Thoracic aorta (tissue), 2 donors: ENCODE results near the gene BOK. TPM values are rescaled to one million over a fixed set of nuclear protein-coding genes. Genes with fewer than 3 reads are reported as not detected.

Source experiments
- ATAC-seq: fragments of 150-250 bp; one replicate; pipeline ENCODE4 v1.8.0; 2017; ENCODE audit warnings: low read depth; ENCODE audit not compliant: insufficient number of reproducible peaks, low FRiP score
- DNase-seq: peaks from one replicate; pipeline ENCODE4 v3.0.0-alpha.2; 2020; ENCODE audit warnings: low spot score
- H3K27ac ChIP-seq, 2 donors: fragments of 200-600 bp; sonication (generic); 1 replicate in 1 of 2; 2 replicates in 1 of 2; pipeline ENCODE4 v1.5.1; 2016; ENCODE audit warnings: mild to moderate bottlenecking in 2 of 2, moderate library complexity in 2 of 2
- H3K27me3 ChIP-seq: fragments of 200-600 bp; sonication (generic); replicated peaks from 2 replicates; pipeline ENCODE4 v1.6.0; 2016; ENCODE audit warnings: mild to moderate bottlenecking; ENCODE audit not compliant: insufficient read depth
- H3K36me3 ChIP-seq: fragments of 200-600 bp; sonication (generic); one replicate; pipeline ENCODE4 v1.5.1; 2016
- H3K4me1 ChIP-seq, 2 donors: fragments of 200-600 bp; sonication (generic); 1 replicate in 1 of 2; 2 replicates in 1 of 2; pipeline versions ENCODE4 v1.5.1 to v1.6.0; 2016; ENCODE audit warnings: low read depth in 2 of 2, mild to moderate bottlenecking in 1 of 2; ENCODE audit not compliant: control insufficient read depth in 1 of 2
- H3K4me3 ChIP-seq: fragments of 200-600 bp; sonication (generic); 2 replicates; pipeline ENCODE4 v1.5.1; 2016; ENCODE audit warnings: mild to moderate bottlenecking
- H3K9me3 ChIP-seq: fragments of 200-600 bp; sonication (generic); 2 replicates; pipeline ENCODE4 v1.5.1; 2016
- total RNA-seq, 2 donors: library from RNA; depleted of rRNA; stranded (reverse); fragments of >200 nt; gene quantifications; one replicate each; pipeline versions ENCODE4 v1.1.0 to v1.2.3, GENCODE V29; 2016
- TF ChIP-seq, protein P1 (sequence below): fragments of 200-600 bp; sonication (generic); IDR thresholded peaks from one replicate; pipeline ENCODE4 v1.5.1; 2019; ENCODE audit warnings: antibody characterized with exemption

The BOK gene
- total RNA-seq, 2 donors from 2014 or later: 10.7 to 27.5 TPM

DNA sequence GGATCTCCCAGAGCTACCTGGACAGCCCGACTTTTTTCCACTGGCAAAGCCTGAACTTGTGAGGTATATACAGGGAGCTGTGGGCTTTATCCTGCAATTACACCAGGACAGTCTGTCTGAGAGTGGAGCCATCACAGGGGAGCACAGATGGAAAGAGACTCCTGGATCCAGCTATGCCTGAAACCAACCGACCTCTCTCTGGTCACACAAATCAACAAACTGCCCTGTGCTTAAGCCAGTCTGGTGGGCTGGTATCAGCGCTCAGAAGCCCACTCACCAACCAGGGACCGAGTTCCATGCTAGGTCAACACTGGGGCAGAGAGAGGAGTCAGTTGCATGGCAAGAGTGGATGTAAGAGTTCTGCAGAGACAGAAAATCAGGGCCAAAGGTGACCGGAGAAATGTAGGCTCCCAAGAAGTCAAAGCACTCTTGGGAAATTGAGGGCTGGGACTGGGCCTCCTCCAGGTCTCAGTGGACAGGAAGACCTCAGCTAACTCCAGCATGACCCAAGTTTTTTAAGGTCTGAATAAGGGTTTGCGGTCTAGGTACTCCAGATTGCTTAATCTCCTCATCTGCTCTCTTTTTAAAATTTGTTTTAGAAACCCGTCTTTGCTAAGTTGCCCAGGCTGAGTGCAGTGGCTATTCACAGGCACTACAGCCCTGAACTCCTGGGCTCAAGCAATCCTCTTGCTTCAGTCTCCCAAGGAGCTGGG, 3.8 kb upstream of the BOK start:
- H3K27me3 ChIP-seq: no peaks in the 10 kb centered on the region
- H3K4me1 ChIP-seq: peaks cover 7 to 11% of the 10 kb centered on the region in 2 donors
- ATAC-seq: no peak
- H3K9me3 ChIP-seq: peaks cover 17% of the 10 kb centered on the region
- no peak for DNase-seq
- H3K36me3 ChIP-seq: no peaks in the 10 kb centered on the region
- TF ChIP-seq, protein P1, sequence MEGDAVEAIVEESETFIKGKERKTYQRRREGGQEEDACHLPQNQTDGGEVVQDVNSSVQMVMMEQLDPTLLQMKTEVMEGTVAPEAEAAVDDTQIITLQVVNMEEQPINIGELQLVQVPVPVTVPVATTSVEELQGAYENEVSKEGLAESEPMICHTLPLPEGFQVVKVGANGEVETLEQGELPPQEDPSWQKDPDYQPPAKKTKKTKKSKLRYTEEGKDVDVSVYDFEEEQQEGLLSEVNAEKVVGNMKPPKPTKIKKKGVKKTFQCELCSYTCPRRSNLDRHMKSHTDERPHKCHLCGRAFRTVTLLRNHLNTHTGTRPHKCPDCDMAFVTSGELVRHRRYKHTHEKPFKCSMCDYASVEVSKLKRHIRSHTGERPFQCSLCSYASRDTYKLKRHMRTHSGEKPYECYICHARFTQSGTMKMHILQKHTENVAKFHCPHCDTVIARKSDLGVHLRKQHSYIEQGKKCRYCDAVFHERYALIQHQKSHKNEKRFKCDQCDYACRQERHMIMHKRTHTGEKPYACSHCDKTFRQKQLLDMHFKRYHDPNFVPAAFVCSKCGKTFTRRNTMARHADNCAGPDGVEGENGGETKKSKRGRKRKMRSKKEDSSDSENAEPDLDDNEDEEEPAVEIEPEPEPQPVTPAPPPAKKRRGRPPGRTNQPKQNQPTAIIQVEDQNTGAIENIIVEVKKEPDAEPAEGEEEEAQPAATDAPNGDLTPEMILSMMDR: no peak
- H3K4me3 ChIP-seq: no peak overlapping the region
- H3K27ac ChIP-seq: no peak overlapping the region

- Histone ChIP-seq H3K4me3 (no peak overlapping the region), H3K27me3 (no peaks in the 10 kb centered on the region), H3K27ac (no peak overlapping the region), H3K36me3 (no peaks in the 10 kb centered on the region), H3K9me3 (peaks cover 17% of the 10 kb centered on the region), H3K4me1 (peaks cover 14 to 20% of the 10 kb centered on the region in 2 donors)
- TF ChIP-seq, protein P1: no peak
- no peak for DNase-seq
- no peak for ATAC-seq
Observed at GRCh38 chr2:241555711-241556110, 2.8 kb upstream of the BOK start.

GRCh38 chr2:241556746-241557145, 1.8 kb upstream of the BOK start:
- ATAC-seq: no peak
- Histone ChIP-seq H3K27ac (no peak overlapping the region), H3K36me3 (no peaks in the 10 kb centered on the region), H3K9me3 (peaks cover 17% of the 10 kb centered on the region), H3K27me3 (no peaks in the 10 kb centered on the region), H3K4me1 (peaks cover 17 to 29% of the 10 kb centered on the region in 2 donors), H3K4me3 (no peak overlapping the region)
- TF ChIP-seq, protein P1: no peak
- no peak for DNase-seq

DNA sequence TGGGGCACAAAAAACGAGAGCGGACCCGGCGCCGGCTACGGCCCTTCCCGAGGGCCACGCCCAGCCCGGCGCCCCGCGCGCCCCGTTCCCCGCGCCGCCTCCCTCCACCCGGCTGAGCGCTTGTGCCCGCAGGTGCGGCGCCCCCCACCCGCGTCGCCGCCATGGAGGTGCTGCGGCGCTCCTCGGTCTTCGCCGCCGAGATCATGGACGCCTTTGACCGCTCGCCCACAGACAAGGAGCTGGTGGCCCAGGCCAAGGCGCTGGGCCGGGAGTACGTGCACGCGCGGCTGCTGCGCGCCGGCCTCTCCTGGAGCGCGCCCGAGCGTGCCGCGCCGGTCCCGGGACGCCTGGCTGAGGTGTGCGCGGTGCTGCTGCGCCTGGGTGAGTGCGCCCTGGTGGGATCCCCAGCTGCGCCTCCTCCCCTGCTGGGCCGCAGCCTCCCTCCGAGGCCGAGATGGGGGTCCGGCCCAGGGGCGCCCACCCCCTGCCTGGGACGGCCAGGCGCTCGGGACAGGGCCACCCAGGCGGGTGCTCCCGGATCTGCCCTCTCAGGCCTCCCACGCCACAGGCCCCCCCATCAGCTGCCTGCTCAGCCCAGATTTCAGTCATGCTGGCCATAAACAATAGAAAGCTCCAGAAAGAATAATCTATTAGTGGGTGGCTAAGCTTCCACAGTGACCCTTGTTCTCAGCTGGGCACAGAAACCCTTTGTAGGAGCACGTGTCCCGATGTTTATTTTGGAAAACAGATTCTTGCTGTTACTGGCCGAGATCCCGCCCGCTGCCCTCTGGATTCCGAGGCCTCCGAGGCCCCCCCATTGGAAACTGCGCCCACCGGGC, 997 bp downstream of the BOK start:
- ATAC-seq (no peak), DNase-seq (no peak)
- H3K27me3 ChIP-seq: no peaks in the 10 kb centered on the region
- TF ChIP-seq, protein P1: no peak
- peaks cover 24 to 37% of the 10 kb centered on the region in 2 donors for H3K4me1 ChIP-seq
- peaks cover 17% of the 10 kb centered on the region for H3K9me3 ChIP-seq
- H3K36me3 ChIP-seq: no peaks in the 10 kb centered on the region
- peak overlapping the region; percentile 70 for H3K4me3 ChIP-seq
- H3K27ac ChIP-seq: no peak overlapping the region

GRCh38 chr2:241560162-241560882, 1.8 kb downstream of the BOK start:
- TF ChIP-seq, protein P1: no peak
- H3K36me3 ChIP-seq: no peaks in the 10 kb centered on the region
- H3K27me3 ChIP-seq: no peaks in the 10 kb centered on the region
- peak overlapping the region; percentile 70 for H3K4me3 ChIP-seq
- peaks cover 24 to 37% of the 10 kb centered on the region in 2 donors for H3K4me1 ChIP-seq
- ATAC-seq (no peak), DNase-seq (no peak)
- peaks cover 17% of the 10 kb centered on the region for H3K9me3 ChIP-seq
- no peak overlapping the region for H3K27ac ChIP-seq
